Lung (tissue), 12 donors: ENCODE measurements around the gene TTLL5. TPM values are rescaled to one million over a fixed set of nuclear protein-coding genes. Genes with fewer than 3 reads are reported as not detected.

Experiments
- ATAC-seq: fragments of 200-7000 bp; cut with Tn5 transposase; one replicate; pipeline ENCODE4 v1.9.1; 2020; ENCODE audit warnings: moderate number of reproducible peaks; ENCODE audit not compliant: insufficient read depth, low FRiP score
- DNase-seq, 3 donors: peaks; one replicate each; pipeline ENCODE4 v3.0.0-alpha.2; 2013 to 2017
- H3K27ac ChIP-seq, 2 donors: one replicate each; pipeline ENCODE4 v1.5.1; 2013; ENCODE audit warnings: mild to moderate bottlenecking in 2 of 2, moderate library complexity in 2 of 2, control low read depth in 1 of 2, inconsistent platforms in 1 of 2, low read depth in 1 of 2, low read length in 1 of 2
- H3K27me3 ChIP-seq, 3 donors: one replicate each; pipeline ENCODE4 v1.5.1; 2013; ENCODE audit warnings: low read length in 2 of 3; ENCODE audit not compliant: control insufficient read depth in 3 of 3, insufficient read depth in 3 of 3
- H3K36me3 ChIP-seq, 4 donors: one replicate each; pipeline ENCODE4 v1.5.1; 2013; ENCODE audit warnings: low read length in 4 of 4, mild to moderate bottlenecking in 1 of 4, moderate library complexity in 1 of 4; ENCODE audit not compliant: control insufficient read depth in 4 of 4, insufficient read depth in 4 of 4
- H3K4me1 ChIP-seq, 5 donors: one replicate each; pipeline ENCODE4 v1.5.1; 2013; ENCODE audit warnings: low read length in 5 of 5, mild to moderate bottlenecking in 2 of 5, moderate library complexity in 1 of 5; ENCODE audit not compliant: control insufficient read depth in 5 of 5, insufficient read depth in 5 of 5
- H3K4me3 ChIP-seq: one replicate; pipeline ENCODE4 v1.5.1; 2013; ENCODE audit warnings: mild to moderate bottlenecking, control low read depth, moderate library complexity
- H3K9ac ChIP-seq, 2 donors: one replicate each; pipeline ENCODE4 v1.5.1; 2013; ENCODE audit warnings: low read length in 2 of 2, control low read depth in 1 of 2; ENCODE audit not compliant: insufficient read depth in 1 of 2
- H3K9me3 ChIP-seq, 4 donors: one replicate each; pipeline ENCODE4 v1.5.1; 2013; ENCODE audit warnings: low read length in 3 of 4, mild to moderate bottlenecking in 1 of 4, moderate library complexity in 1 of 4; ENCODE audit not compliant: control insufficient read depth in 4 of 4, insufficient read depth in 3 of 4
- CTCF ChIP-seq: IDR thresholded peaks from 2 replicates; pipeline ENCODE4 v1.5.1; 2012; ENCODE audit warnings: mild to moderate bottlenecking; ENCODE audit errors: control extremely low read depth, extremely low read depth
- WGBS, 2 donors: extraction: QIAGEN DNeasy Blood & Tissue Kit; methylation state at CpG; one replicate each; pipeline ENCODE4 v1.1.7; 2013; 5-methylcytosine and 5-hydroxymethylcytosine counted together
- polyA plus RNA-seq, 2 donors: library from polyadenylated mRNA; stranded (reverse); fragments of 200-250 nt; gene quantifications; one replicate each; pipeline ENCODE4 v1.2.1, GENCODE V29; 2013
- total RNA-seq, 2 donors: library from RNA; depleted of rRNA in 1 of 2; stranded (reverse); fragments of >200 nt in 1 of 2; gene quantifications; one replicate each; pipeline ENCODE4 v1.2.1, GENCODE V29; 2014 to 2021
- donor health status: control.
- donor health status: control.
- donor health status: Bipolar disorder and iron deficiency.
- donor health status: healthy.
- donor health status: DM: yes; HTN: yes; CAD: no.

TTLL5 gene
- total and polyA plus RNA-seq, 4 donors, result 10.3 to 58.6 (median 28.8) TPM

- no peak for ATAC-seq
- H3K9ac ChIP-seq, result no peak overlapping the region
Measured at GRCh38 chr14:75822522-75823141, 161.6 kb downstream of the TTLL5 start.

GRCh38 chr14:75823334-75823733, 162.3 kb downstream of the TTLL5 start:
- Histone ChIP-seq H3K4me1 (peaks cover 6 to 62% (median 42%) of the 10 kb centered on the region in 5 donors), H3K36me3 (peaks cover 0 to 6% (median 4%) of the 10 kb centered on the region in 4 donors), H3K27me3 (no peaks in the 10 kb centered on the region), H3K27ac (no peak overlapping the region), H3K4me3 (no peak overlapping the region), H3K9me3 (no peaks in the 10 kb centered on the region), H3K9ac (no peak overlapping the region)
- ATAC-seq, result no peak
- no peak for TF ChIP-seq CTCF
- 54 to 75% methylated on average over 4 of the region's 4 CpGs for WGBS, 2 donors
- DNase-seq, result peak; percentile 22 to 73 (median 45)

More at GRCh38 chr14:75822522-75823141, 161.6 kb downstream of the TTLL5 start:
- peaks cover 6 to 62% (median 42%) of the 10 kb centered on the region in 5 donors for H3K4me1 ChIP-seq
- no peaks in the 10 kb centered on the region for H3K9me3 ChIP-seq
- H3K27me3 ChIP-seq, result no peaks in the 10 kb centered on the region
- H3K4me3 ChIP-seq, result no peak overlapping the region
- H3K27ac ChIP-seq, result peak overlapping the region in 1 of 2 donors; percentile 9
- no peak for TF ChIP-seq CTCF
- 63 to 77% methylated on average over 7 of the region's 7 CpGs for whole genome bisulfite sequencing, 2 donors
- peaks cover 0 to 6% (median 4%) of the 10 kb centered on the region in 4 donors for H3K36me3 ChIP-seq
- no peak for DNase-seq

- Histone ChIP-seq H3K27me3 (no peaks in the 10 kb centered on the region), H3K9ac (peak overlapping the region in 1 of 2 donors; percentile 93), H3K9me3 (no peaks in the 10 kb centered on the region), H3K27ac (no peak overlapping the region), H3K4me3 (no peak overlapping the region), H3K36me3 (peaks cover 0 to 6% (median 4%) of the 10 kb centered on the region in 4 donors), H3K4me1 (peaks cover 6 to 62% (median 42%) of the 10 kb centered on the region in 5 donors)
- no peak for TF ChIP-seq CTCF
- WGBS, 2 donors, result 74 to 83% methylated on average over 3 of the region's 3 CpGs
- DNase-seq (peak; percentile 24 to 75 (median 72)), ATAC-seq (no peak)
Measured at GRCh38 chr14:75824318-75824717, 163.3 kb downstream of the TTLL5 start.
